OCI-LY7 (cell line): ENCODE measurements around the gene OR2T8.

Experiments
- CTCF ChIP-seq: fragments of 200-600 bp; sonication (generic); conservative IDR thresholded peaks from 2 replicates; pipeline ENCODE4 v1.5.1; 2014; ENCODE audit warnings: mild to moderate bottlenecking, antibody characterized with exemption, low read length, moderate library complexity, mixed read lengths
- EZH2phosphoT487 ChIP-seq: fragments of 200-600 bp; sonication (generic); IDR thresholded peaks from 2 replicates; pipeline ENCODE4 v1.6.1; 2018; ENCODE audit warnings: low read depth, borderline replicate concordance, mild to moderate bottlenecking, mixed run types, antibody characterized with exemption, low read length, moderate library complexity, mixed read lengths

- TF ChIP-seq CTCF (no peak), EZH2phosphoT487 (no peak)
Observed at GRCh38 chr1:247895163-247895637, 24.9 kb upstream of the OR2T8 start, which contains the start of gene OR2W3.
